Fibroblast of skin of left quadriceps (primary cell): ENCODE measurements around the gene RTL10.
A peak's percentile ranks its signal among the peaks of the same experiment; 100 is the strongest.
"Not testable (repeated sequence)": the region's sequence is repeated elsewhere in the genome, so short reads cannot be mapped to it uniquely, and the experiment has no call there.

Experiments
- DNase-seq, 2 experiments: peaks; one replicate each; pipeline ENCODE4 v3.0.0-alpha.2; 2013; ENCODE audit warnings: low read depth in 2 of 2

RTL10 gene

GRCh38 chr22:19889951-19890350 is 35.3 kb upstream of the RTL10 start:
- no peak for DNase-seq

DNA sequence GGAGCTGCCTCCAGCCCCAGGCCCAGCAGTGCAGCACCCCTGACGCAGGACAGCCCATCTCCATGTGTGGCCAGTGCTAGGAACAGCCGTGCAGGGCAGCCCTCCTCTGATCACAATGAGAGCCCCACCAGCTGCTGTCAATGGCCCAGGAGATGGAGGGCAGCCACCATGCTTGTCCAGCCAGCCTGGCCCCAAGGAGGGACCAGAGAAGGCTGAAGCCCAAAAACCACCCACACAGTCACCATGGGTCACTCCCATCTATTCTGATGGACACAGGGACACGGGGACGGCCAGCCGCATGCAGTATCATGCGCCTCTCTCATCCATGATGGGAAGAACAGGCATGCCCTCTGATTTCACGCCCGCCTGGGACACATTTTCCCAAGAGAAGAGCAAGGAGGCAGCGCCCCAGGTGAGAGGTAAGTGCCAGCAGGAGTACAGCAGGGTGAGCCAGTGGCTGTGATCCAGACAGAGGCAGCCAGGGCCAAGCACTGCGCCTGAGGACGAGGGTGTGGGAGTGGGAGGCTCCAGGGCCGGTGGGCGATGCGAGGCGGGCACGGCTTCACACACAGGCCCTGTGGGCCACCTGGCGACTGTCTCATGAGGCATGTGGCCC is 33.6 kb upstream of the RTL10 start:
- no peak for DNase-seq

DNA sequence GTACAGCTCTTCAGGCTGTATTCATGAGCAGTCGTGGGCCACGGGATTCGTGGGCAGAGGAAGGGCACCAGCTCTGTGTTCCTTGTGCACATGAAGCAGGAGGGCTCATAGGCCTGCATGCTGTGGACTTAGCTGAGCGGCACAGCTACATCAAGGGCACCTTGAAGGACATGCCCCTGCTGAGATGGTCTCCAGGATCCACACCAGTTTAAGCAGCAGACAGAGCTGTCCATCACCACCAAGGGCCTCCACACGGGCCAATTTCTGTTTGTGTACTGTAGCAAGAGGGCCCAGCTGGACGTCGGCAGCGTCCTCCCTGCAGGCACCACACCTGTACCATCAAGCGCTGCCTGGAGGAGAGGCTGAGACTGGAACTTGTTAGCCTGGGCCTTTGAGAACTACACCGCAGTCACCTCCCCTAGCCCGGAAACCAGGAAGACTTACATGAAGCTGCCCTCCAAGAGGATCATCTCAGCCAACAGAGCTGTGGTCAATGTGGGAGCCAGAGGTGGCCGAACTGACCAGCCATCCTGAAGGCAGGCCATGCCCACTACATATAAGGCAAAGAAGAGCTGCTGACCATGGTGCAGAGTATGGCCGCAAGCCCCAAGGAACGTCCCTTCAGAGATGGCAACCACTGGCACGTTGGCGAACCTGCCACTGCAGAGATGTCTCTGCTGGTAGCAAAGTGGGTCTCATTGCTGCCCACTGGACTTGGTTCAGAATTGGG is 32.7 kb upstream of the RTL10 start:
- no peak for DNase-seq

DNA sequence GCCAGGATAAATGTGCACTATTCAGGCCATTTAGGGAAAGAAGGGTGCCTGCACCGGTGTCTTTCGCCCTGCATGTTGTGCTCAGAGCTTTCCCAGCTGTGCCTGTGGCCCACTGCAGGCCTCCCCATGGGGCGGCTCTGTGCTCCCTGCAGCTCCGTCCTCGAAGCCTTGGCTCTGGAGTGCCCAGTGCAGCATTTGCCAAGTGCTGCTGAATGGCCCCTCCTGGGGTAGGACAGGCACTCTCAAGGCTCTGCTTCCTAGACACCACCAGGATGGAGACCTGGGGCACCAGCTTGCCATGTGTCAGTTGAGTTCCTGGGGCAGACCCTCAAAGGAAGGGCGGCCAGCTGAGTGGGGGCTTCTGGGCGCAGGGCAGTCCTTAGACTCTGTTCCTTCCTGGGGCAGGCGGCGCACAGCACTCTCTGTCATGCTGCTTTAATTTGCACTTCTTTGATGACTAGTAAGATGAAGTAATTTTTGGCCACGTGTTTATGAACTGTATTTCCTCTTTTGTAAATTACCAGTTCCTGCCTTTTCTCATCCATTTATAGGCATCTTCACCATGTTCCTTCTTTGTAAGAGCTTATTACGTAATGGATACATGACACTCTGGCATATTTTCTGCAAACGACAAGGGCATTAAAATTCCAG is 32.1 kb upstream of the RTL10 start:
- DNase-seq: peak; percentile 90

- DNase-seq: no peak
These were observed 31.3 kb upstream of the RTL10 start for GRCh38 chr22:19885841-19886592.

DNA sequence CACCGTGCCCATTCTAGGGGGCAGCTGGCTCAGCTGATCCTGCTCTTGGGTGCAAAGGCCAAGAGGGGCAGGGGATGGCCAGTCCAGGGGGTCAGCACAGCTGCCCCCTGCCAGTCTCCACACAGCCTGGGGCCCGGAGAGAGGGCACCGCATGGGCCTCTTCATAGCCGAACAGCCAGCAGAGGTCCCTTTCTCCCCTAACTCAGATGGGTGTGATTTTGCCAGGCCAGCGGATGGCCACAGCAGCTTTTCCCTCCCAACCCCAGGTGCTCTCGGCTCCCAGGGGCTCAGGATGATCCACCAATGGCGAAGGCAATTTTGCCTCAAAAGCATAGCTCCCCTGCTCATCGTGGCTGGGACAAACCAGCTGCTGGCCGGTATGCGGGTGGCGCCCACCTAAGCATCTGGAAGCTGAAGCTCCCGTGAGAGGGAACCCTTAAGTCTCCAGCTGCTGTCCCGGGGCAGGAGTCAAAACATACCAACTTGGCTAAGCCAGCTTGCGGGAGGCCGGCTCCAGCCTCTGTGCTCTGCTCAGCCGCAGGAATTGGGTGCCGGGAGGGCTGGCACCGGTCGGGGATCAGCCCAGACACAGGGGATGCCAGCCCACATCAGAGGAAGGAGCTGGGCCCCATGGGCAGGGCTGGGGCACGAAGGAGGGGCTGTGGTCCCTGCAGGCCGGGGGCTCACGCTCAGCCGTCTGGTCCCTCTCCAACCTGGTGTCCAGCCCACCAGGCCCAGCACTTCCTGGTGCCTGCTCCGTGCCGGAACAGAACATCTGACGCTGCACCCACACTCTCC is 30.5 kb upstream of the RTL10 start:
- no peak for DNase-seq

DNA sequence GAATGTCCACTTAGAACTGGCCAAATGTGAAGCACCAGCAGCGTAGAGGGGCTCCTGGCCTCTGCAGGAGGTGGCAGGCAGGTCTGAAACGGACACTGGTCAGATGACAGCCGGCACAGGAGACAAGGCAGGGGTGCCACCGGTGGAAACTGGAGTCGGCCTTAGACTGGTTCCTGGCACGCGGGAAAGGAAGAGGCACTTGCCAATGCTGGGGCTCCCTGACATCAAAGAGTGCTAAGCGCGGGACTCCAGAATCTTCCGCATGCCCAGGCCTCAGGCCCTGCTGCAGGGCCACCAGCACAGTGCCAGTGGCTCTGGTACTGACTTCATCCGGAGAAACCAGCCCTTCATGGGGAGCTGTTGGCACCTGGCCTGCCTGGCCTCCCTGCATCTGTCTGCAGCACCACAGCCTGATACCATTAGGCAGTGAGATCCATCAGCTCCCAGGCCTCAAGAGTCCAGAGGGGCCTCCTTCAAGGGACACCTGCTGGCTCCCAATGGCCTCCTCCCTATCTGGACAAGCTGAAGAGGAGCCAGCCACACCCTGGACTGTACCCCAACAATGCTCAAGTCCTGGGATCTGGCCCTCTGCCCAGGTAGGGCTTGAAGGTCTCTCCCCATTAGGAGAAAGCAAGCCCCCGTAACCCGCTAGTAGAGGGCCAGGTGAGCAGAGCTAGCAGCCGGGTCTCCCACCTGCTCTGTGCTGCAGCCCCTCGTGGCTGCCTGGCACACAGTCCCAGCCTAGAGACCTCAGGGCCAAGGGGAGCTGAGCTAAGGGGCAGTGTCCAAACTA is 29.7 kb upstream of the RTL10 start:
- DNase-seq: no peak

- not testable (repeated sequence) for DNase-seq
These were observed 28.8 kb upstream of the RTL10 start for GRCh38 chr22:19883446-19883845.

GRCh38 chr22:19882446-19883381 is 28.0 kb upstream of the RTL10 start:
- no peak for DNase-seq

GRCh38 chr22:19880786-19881569 is 26.3 kb upstream of the RTL10 start:
- DNase-seq: peak; percentile 94

DNA sequence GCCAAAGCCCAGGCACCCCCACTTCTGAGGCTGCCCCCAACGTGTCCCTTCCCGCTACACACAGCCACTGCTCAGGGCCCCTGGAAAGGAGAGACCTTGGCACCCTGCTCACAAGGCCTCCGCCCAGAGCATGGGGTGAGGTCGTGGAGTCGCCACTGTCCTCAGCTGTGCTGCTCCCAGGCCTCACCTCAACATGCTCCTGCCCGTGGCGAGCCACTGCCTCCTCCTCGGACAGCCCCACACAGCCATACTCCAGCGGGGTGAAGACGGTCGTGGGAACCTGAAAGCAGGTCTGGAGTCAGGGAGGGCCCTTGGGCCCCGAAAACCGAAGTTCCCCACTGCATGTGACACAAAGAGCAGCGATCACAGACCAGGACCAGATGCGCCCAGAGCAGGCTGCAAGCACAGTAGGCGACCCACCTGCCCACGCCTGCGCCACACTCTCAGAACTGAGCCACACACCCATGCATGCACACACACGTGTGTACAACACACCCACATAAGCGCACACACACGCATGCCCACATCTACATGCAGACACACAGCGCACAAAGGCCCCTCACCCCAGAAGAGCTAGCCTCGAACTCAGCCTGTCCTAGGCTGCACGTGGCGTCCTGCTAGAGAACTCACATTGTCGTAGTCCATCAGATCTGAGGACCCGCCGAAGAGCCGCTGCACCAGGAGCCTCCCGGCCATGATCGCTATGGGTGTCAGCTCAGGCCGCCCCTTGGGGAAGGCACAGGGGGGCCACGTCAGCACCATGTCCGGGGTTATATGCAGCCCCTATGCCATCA is 25.5 kb upstream of the RTL10 start:
- no peak for DNase-seq

DNA sequence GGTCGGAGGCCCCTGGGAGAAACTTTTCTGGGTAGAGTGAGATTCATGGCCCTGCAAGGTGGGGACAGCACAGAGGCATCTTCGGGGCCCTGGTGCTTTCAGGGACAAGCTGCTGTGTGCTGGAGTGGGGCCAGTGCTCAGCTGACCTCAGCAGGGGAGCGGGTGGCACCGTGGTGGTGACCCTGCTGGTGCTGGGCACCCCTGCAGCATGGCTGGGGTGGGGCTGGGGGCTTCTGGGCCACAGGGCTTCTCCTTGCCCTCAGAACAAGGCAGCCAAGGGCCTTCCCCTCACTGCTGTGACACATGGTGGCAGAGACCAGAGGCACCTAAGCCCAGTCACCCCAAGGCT is 24.9 kb upstream of the RTL10 start:
- DNase-seq: no peak

- no peak for DNase-seq
These were observed 24.5 kb upstream of the RTL10 start for GRCh38 chr22:19879246-19879570.

- no peak for DNase-seq
These were observed 24.0 kb upstream of the RTL10 start for GRCh38 chr22:19878461-19879245.

GRCh38 chr22:19877626-19878339 is 23.1 kb upstream of the RTL10 start:
- peak in 1 of 2 experiments; percentile 40 for DNase-seq

- no peak for DNase-seq
These were observed 22.4 kb upstream of the RTL10 start for GRCh38 chr22:19876941-19877625.
